K562 (cell line): ENCODE results near the gene SREBF1. TPM values are rescaled to one million over a fixed set of nuclear protein-coding genes. Genes with fewer than 3 reads are reported as not detected.

Experiments used
- BDP1 ChIP-seq: IDR thresholded peaks from 3 replicates; pipeline ENCODE4 v1.6.1; 2011; ENCODE audit not compliant: insufficient read length, insufficient read depth
- BRD9 ChIP-seq: fragments of 450-650 bp; IDR thresholded peaks from 2 replicates; pipeline ENCODE4 v1.6.1; 2018; ENCODE audit warnings: low read depth; ENCODE audit not compliant: partially characterized antibody
- CC2D1A ChIP-seq: fragments of 450-650 bp; IDR thresholded peaks from 2 replicates; pipeline ENCODE4 v1.6.1; 2017; ENCODE audit warnings: mild to moderate bottlenecking
- KDM5B ChIP-seq: fragments of 200-600 bp; sonication (generic); IDR thresholded peaks from 2 replicates; pipeline ENCODE4 v1.6.1; 2012; ENCODE audit warnings: low read depth, mild to moderate bottlenecking, moderate library complexity, low read length, control low read depth, inconsistent platforms; ENCODE audit not compliant: insufficient replicate concordance
- POLR2A ChIP-seq: fragments of 450-650 bp; conservative IDR thresholded peaks from 2 replicates; pipeline ENCODE4 v1.6.1; 2016
- SLC30A9 ChIP-seq: fragments of 250-450 bp; sonication (Bioruptor Pico); IDR thresholded peaks from 2 replicates; pipeline ENCODE4 v1.8.0; 2022; ENCODE audit warnings: mild to moderate bottlenecking, moderate library complexity
- SP1 ChIP-seq: sonication (generic); formaldehyde crosslinking; IDR thresholded peaks from 2 replicates; pipeline ENCODE4 v1.8.1; 2022; ENCODE audit warnings: mild to moderate bottlenecking, missing genetic modification reagents
- TCF7 ChIP-seq: sonication (generic); IDR thresholded peaks from 2 replicates; pipeline ENCODE4 v1.6.1; 2016; ENCODE audit warnings: antibody characterized with exemption, borderline replicate concordance
- TCF7L2 ChIP-seq: fragments of 150-350 bp; IDR thresholded peaks from 2 replicates; pipeline ENCODE4 v1.6.1; 2016; ENCODE audit warnings: low read depth, mild to moderate bottlenecking, low read length, moderate library complexity
- ZEB2 ChIP-seq: fragments of 450-650 bp; IDR thresholded peaks from 2 replicates; pipeline ENCODE4 v1.6.1; 2016
- ZNF121 ChIP-seq: sonication (generic); formaldehyde crosslinking; conservative IDR thresholded peaks from 2 replicates; pipeline ENCODE4 v1.8.0; 2022; ENCODE audit warnings: missing genetic modification reagents
- ZNF217 ChIP-seq: sonication (generic); formaldehyde crosslinking; IDR thresholded peaks from 2 replicates; pipeline ENCODE4 v1.8.0; 2022; ENCODE audit warnings: mild to moderate bottlenecking, missing genetic modification reagents
- ZNF354B ChIP-seq: fragments of 250-450 bp; sonication (Bioruptor Pico); IDR thresholded peaks from 2 replicates; pipeline ENCODE4 v1.4.0; 2020
- ZNF75A ChIP-seq: fragments of 450-650 bp; formaldehyde crosslinking; IDR thresholded peaks from 2 replicates; pipeline ENCODE4 v1.4.0; 2020; ENCODE audit warnings: mild to moderate bottlenecking
- polyA plus RNA-seq, 8 experiments: library from polyadenylated mRNA; depleted of rRNA in 4 of 8; stranded (reverse) in 5 of 8; unstranded in 3 of 8; fragments of >200 nt; fragmentation: Nextera tagmentation in 2 of 8; fragmentation: Illumina TruSeq in 1 of 8; extraction: Ambion mirVana in 2 of 8; extraction: Trizol in 1 of 8; gene quantifications; 2 replicates each; pipeline versions ENCODE4 v1.2.1 to v1.2.3, GENCODE V29; 2011 to 2014; ENCODE audit warnings: inconsistent platforms in 1 of 8, missing spikeins in 1 of 8
- total RNA-seq, 7 experiments: library from RNA; depleted of rRNA in 6 of 7; stranded (reverse); fragments of >200 nt in 6 of 7; fragmentation: Illumina TruSeq in 2 of 7; extraction: Trizol in 2 of 7; gene quantifications; 2 replicates each; pipeline versions ENCODE4 v1.2.1 to v1.2.3, GENCODE V29; 2011 to 2021; ENCODE audit warnings: low replicate concordance in 1 of 7
- TF ChIP-seq, protein P1 (sequence below): fragments of 250-450 bp; sonication (Bioruptor Pico); IDR thresholded peaks from 2 replicates; pipeline ENCODE4 v1.8.0; 2022; ENCODE audit warnings: moderate library complexity, mild to moderate bottlenecking, inconsistent platforms
- TF ChIP-seq, protein P2 (sequence below): IDR thresholded peaks from 2 replicates; pipeline ENCODE4 v1.6.1; 2011; ENCODE audit warnings: borderline replicate concordance, low read depth, mild to moderate bottlenecking, moderate library complexity, low read length; ENCODE audit not compliant: insufficient read depth, poor library complexity, severe bottlenecking
- TF ChIP-seq, protein P3 (sequence below): fragments of 200-800 bp; sonication (Bioruptor generic); IDR thresholded peaks from 2 replicates; pipeline ENCODE4 v1.6.1; 2017; ENCODE audit warnings: missing genetic modification characterization, missing compliant biosample characterization
- TF ChIP-seq, protein P4 (sequence below): sonication (generic); formaldehyde crosslinking; IDR thresholded peaks from 2 replicates; pipeline ENCODE4 v1.8.0; 2023; ENCODE audit warnings: mild to moderate bottlenecking, missing genetic modification reagents
- TF ChIP-seq, protein P5 (sequence below), 2 experiments: fragments of 450-650 bp; IDR thresholded peaks; 2 replicates each; pipeline ENCODE4 v1.6.1; 2016

The SREBF1 gene
- total and polyA plus RNA-seq, 9 of the 15 experiments (the other 6 are each of a cell fraction or from before 2014, with no cell fraction given), result 1.6 to 169 (median 69.4) TPM

DNA sequence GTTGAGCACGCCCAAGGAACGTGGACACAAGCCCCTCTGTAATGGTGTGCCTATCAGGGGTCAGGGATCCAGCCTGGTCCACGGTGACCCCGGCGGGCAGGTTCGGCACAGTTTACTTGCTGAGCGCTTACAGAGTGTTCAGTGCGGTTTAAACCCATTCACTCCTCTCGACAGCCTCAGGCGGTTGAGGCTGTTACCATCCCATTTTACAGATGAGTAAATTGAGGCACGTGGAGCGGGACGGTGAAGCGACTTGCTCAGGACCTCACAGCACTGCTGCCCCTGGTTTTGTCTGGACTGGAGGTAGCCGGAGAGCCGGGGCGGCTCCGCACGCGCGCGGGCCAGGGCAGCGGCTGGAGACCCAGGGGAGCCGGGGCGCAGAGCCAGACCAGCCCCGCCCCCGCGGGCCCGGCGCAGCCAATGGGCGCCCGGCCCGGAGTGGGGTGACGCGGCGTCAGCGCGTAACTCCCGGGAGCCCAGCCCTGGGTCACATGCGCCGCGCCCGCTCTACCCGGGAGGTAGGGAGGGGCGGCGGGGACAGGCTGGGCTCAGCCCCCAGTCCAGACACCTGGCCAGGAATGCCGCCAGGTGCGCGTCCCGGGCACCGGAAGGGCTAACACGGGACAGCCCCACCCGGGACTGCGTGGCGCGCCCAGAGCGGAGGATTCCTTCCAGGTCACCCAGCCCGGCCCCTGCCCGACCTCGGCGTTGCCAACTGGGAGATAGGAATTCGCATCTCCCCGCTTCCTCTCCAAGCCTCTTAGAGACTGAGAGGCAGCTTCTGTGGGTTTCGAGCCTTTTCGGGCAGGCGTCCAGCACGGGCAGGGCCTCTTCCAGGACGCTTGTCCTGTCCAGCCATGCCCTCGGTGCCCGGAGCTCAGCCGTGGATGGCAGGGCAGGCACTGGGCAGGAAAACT is 3.3 kb upstream of the SREBF1 start (continued):
- TF ChIP-seq, protein P1, sequence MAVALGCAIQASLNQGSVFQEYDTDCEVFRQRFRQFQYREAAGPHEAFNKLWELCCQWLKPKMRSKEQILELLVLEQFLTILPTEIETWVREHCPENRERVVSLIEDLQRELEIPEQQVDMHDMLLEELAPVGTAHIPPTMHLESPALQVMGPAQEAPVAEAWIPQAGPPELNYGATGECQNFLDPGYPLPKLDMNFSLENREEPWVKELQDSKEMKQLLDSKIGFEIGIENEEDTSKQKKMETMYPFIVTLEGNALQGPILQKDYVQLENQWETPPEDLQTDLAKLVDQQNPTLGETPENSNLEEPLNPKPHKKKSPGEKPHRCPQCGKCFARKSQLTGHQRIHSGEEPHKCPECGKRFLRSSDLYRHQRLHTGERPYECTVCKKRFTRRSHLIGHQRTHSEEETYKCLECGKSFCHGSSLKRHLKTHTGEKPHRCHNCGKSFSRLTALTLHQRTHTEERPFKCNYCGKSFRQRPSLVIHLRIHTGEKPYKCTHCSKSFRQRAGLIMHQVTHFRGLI (CRISPR knock-in tag), result peak; percentile 52; the same call in 1 of the 2 replicates
- TF ChIP-seq, protein P2, sequence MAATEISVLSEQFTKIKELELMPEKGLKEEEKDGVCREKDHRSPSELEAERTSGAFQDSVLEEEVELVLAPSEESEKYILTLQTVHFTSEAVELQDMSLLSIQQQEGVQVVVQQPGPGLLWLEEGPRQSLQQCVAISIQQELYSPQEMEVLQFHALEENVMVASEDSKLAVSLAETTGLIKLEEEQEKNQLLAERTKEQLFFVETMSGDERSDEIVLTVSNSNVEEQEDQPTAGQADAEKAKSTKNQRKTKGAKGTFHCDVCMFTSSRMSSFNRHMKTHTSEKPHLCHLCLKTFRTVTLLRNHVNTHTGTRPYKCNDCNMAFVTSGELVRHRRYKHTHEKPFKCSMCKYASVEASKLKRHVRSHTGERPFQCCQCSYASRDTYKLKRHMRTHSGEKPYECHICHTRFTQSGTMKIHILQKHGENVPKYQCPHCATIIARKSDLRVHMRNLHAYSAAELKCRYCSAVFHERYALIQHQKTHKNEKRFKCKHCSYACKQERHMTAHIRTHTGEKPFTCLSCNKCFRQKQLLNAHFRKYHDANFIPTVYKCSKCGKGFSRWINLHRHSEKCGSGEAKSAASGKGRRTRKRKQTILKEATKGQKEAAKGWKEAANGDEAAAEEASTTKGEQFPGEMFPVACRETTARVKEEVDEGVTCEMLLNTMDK, result no peak
- TF ChIP-seq, protein P3, sequence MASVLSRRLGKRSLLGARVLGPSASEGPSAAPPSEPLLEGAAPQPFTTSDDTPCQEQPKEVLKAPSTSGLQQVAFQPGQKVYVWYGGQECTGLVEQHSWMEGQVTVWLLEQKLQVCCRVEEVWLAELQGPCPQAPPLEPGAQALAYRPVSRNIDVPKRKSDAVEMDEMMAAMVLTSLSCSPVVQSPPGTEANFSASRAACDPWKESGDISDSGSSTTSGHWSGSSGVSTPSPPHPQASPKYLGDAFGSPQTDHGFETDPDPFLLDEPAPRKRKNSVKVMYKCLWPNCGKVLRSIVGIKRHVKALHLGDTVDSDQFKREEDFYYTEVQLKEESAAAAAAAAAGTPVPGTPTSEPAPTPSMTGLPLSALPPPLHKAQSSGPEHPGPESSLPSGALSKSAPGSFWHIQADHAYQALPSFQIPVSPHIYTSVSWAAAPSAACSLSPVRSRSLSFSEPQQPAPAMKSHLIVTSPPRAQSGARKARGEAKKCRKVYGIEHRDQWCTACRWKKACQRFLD (CRISPR knock-in tag), result peak; percentile 78
- peak; percentile 93 for TF ChIP-seq POLR2A
- no peak for TF ChIP-seq BDP1
- TF ChIP-seq SP1 (CRISPR knock-in tag), result peak; percentile 48; the same call in 1 of the 2 replicates
- peak; percentile 76 for TF ChIP-seq KDM5B
- no peak for TF ChIP-seq TCF7L2
- TF ChIP-seq TCF7, result no peak
- TF ChIP-seq ZNF121 (CRISPR knock-in tag), result peak; percentile 36; the same call in 1 of the 2 replicates
- 0 out of 2 replicates have a peak, but pooled peaks have one; percentile 16 for TF ChIP-seq CC2D1A
- TF ChIP-seq ZNF75A (CRISPR knock-in tag), result no peak
- TF ChIP-seq ZEB2, result peak; percentile 93
- TF ChIP-seq, protein P4, sequence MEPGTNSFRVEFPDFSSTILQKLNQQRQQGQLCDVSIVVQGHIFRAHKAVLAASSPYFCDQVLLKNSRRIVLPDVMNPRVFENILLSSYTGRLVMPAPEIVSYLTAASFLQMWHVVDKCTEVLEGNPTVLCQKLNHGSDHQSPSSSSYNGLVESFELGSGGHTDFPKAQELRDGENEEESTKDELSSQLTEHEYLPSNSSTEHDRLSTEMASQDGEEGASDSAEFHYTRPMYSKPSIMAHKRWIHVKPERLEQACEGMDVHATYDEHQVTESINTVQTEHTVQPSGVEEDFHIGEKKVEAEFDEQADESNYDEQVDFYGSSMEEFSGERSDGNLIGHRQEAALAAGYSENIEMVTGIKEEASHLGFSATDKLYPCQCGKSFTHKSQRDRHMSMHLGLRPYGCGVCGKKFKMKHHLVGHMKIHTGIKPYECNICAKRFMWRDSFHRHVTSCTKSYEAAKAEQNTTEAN (CRISPR knock-in tag), result 0 out of 2 replicates have a peak, but pooled peaks have one; percentile 48
- peak; percentile 64 for TF ChIP-seq BRD9
- no peak for TF ChIP-seq ZNF354B (CRISPR knock-in tag)
- TF ChIP-seq, protein P5, sequence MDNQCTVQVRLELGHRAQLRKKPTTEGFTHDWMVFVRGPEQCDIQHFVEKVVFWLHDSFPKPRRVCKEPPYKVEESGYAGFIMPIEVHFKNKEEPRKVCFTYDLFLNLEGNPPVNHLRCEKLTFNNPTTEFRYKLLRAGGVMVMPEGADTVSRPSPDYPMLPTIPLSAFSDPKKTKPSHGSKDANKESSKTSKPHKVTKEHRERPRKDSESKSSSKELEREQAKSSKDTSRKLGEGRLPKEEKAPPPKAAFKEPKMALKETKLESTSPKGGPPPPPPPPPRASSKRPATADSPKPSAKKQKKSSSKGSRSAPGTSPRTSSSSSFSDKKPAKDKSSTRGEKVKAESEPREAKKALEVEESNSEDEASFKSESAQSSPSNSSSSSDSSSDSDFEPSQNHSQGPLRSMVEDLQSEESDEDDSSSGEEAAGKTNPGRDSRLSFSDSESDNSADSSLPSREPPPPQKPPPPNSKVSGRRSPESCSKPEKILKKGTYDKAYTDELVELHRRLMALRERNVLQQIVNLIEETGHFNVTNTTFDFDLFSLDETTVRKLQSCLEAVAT (IDR thresholded peaks at IDR 0.05), result peak; percentile 81 to 88
- no peak for TF ChIP-seq SLC30A9 (CRISPR knock-in tag)
- TF ChIP-seq ZNF217 (CRISPR knock-in tag), result no peak
